ENCODE results near the gene CARMIL1. TPM values are rescaled to one million over a fixed set of nuclear protein-coding genes. Genes with fewer than 3 reads are reported as not detected.

The CARMIL1 gene
- total RNA-seq, 1 donor from 2014 or later = 19.1 TPM

DNA sequence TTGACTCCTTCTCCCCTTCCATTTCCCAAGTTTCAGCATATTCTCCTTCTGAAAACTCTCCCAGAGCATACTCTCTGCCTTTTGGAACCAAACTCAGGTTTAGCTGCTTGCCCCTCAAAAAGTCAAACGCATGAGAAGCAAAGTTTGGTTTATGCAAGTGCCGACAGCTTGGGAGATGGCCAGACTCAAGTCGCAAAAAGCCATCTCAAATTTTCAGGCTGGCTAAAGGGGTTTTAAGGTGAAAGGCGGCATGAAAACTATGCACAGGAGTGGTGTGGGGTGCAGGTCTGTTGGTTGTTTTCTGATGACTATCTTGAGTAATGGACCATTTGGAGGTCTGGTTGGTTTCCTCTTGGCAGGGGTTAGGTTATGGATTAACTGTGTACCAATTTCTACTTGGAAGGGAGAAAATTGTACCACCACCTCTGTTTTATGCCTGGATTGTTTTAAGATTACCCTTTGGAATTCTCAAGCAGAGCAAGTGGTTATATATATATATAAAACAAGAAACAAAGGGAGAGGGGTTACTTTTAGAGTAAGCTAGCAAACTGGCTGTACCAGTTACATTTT is 320.4 kb downstream of the CARMIL1 start:
- H3K27me3 Mint-ChIP-seq (ENCODE audit: low read depth, unreplicated experiment) = no peaks in the 10 kb centered on the region

DNA sequence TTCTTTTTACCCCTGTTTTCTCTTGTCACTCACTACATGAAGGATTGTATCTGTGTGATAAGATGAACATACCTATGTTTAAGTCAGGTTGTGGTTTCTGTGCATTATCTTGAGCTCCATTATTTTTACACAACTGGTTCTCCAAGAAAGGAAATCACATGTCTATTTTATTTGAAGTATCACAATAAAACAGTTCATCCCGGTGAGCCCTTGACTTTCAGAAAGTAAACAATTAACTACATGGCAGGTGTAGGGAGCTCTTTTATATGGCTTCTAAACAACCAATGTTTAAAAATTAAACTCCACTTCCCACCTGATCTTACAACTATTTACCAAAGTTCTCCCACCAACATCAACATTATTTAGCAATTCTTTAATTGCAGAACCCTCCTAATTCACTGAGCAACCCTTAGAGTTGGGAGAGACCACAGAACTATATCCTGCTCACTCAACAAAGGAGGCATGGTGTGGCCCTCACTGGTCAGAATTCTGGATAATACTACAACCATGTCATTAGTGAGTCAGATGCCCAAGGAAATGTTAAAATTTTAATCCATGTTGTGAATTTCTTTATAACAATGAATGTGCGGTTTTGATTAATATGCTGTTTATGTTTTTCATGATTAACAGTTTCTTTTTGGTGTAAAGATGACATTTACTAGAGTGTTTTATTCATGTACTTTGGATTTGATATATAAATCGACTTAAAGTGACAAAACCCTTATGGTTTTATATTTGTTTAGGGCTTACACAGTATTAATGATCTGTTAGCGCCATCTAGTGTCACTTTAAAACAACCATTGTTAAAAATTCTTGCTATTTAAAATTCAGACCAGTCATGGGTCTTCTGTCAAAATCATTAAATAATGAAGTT is 322.9 kb downstream of the CARMIL1 start:
- Mint-ChIP-seq H3K27me3 (ENCODE audit: low read depth, unreplicated experiment) (no peaks in the 10 kb centered on the region), H3K4me1 (ENCODE audit: low read depth, unreplicated experiment) (peaks cover 7% of the 10 kb centered on the region), H3K36me3 (ENCODE audit: low read depth, unreplicated experiment) (no peaks in the 10 kb centered on the region), H3K27ac (ENCODE audit: unreplicated experiment) (no peak overlapping the region), H3K9me3 (ENCODE audit: unreplicated experiment) (no peaks in the 10 kb centered on the region), H3K4me3 (ENCODE audit: unreplicated experiment) (no peak overlapping the region)
- no peak overlapping the region for H3K9ac ChIP-seq (ENCODE audit: low read length)
- H3K36me3 ChIP-seq (ENCODE audit: insufficient read depth, low read length) = no peaks in the 10 kb centered on the region
- H3K27me3 ChIP-seq (ENCODE audit: insufficient read depth, low read length) = no peaks in the 10 kb centered on the region
- H3K79me2 ChIP-seq (ENCODE audit: insufficient read depth, low read length) = no peaks in the 10 kb centered on the region
- no peaks in the 10 kb centered on the region for H4K20me1 ChIP-seq (ENCODE audit: insufficient read depth, low read length)
- H3K4me3 ChIP-seq (ENCODE audit: insufficient read depth, low read depth, low read length) = no peak overlapping the region
- H3K9me3 ChIP-seq (ENCODE audit: insufficient read depth, low read depth, low read length) = no peaks in the 10 kb centered on the region
- DNase-seq (ENCODE audit: low read depth) (peak; percentile 29), FAIRE-seq (peak; percentile 63)
- H2AFZ ChIP-seq (ENCODE audit: low read depth, low read length) = no peak overlapping the region
- H3K27ac ChIP-seq (ENCODE audit: low read depth, low read length) = no peak overlapping the region
- no peak overlapping the region for H3K4me2 ChIP-seq (ENCODE audit: low read length)
- no peaks in the 10 kb centered on the region for H3K4me1 ChIP-seq (ENCODE audit: insufficient read depth, low read length)
- TF ChIP-seq, protein P1, sequence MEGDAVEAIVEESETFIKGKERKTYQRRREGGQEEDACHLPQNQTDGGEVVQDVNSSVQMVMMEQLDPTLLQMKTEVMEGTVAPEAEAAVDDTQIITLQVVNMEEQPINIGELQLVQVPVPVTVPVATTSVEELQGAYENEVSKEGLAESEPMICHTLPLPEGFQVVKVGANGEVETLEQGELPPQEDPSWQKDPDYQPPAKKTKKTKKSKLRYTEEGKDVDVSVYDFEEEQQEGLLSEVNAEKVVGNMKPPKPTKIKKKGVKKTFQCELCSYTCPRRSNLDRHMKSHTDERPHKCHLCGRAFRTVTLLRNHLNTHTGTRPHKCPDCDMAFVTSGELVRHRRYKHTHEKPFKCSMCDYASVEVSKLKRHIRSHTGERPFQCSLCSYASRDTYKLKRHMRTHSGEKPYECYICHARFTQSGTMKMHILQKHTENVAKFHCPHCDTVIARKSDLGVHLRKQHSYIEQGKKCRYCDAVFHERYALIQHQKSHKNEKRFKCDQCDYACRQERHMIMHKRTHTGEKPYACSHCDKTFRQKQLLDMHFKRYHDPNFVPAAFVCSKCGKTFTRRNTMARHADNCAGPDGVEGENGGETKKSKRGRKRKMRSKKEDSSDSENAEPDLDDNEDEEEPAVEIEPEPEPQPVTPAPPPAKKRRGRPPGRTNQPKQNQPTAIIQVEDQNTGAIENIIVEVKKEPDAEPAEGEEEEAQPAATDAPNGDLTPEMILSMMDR (IDR thresholded peaks at IDR 0.05; ENCODE audit: insufficient read depth, low read depth, low read length) = peak; percentile 40
- no peak for TF ChIP-seq EZH2 (IDR thresholded peaks at IDR 0.05; ENCODE audit: insufficient read depth, low read length)

More for the DNA sequence above, 320.4 kb downstream of the CARMIL1 start:
- H3K4me1 Mint-ChIP-seq (ENCODE audit: low read depth, unreplicated experiment) = peaks cover 10% of the 10 kb centered on the region
- TF ChIP-seq, protein P1 (IDR thresholded peaks at IDR 0.05; ENCODE audit: insufficient read depth, low read depth, low read length) = no peak
- no peak for TF ChIP-seq EZH2 (IDR thresholded peaks at IDR 0.05; ENCODE audit: insufficient read depth, low read length)
- Histone ChIP-seq H3K4me2 (ENCODE audit: low read length) (no peak overlapping the region), H3K79me2 (ENCODE audit: insufficient read depth, low read length) (no peaks in the 10 kb centered on the region), H3K4me3 (ENCODE audit: insufficient read depth, low read depth, low read length) (no peak overlapping the region), H3K36me3 (ENCODE audit: insufficient read depth, low read length) (no peaks in the 10 kb centered on the region), H3K9me3 (ENCODE audit: insufficient read depth, low read depth, low read length) (no peaks in the 10 kb centered on the region), H3K9ac (ENCODE audit: low read length) (no peak overlapping the region), H3K27me3 (ENCODE audit: insufficient read depth, low read length) (no peaks in the 10 kb centered on the region), H3K27ac (ENCODE audit: low read depth, low read length) (no peak overlapping the region), H3K4me1 (ENCODE audit: insufficient read depth, low read length) (no peaks in the 10 kb centered on the region), H2AFZ (ENCODE audit: low read depth, low read length) (no peak overlapping the region), H4K20me1 (ENCODE audit: insufficient read depth, low read length) (no peaks in the 10 kb centered on the region)
- FAIRE-seq (no peak), DNase-seq (ENCODE audit: low read depth) (no peak)
- H3K4me3 Mint-ChIP-seq (ENCODE audit: unreplicated experiment) = no peak overlapping the region
- peaks cover 4% of the 10 kb centered on the region for H3K36me3 Mint-ChIP-seq (ENCODE audit: low read depth, unreplicated experiment)
- H3K9me3 Mint-ChIP-seq (ENCODE audit: unreplicated experiment) = no peaks in the 10 kb centered on the region
- H3K27ac Mint-ChIP-seq (ENCODE audit: unreplicated experiment) = no peak overlapping the region

DNA sequence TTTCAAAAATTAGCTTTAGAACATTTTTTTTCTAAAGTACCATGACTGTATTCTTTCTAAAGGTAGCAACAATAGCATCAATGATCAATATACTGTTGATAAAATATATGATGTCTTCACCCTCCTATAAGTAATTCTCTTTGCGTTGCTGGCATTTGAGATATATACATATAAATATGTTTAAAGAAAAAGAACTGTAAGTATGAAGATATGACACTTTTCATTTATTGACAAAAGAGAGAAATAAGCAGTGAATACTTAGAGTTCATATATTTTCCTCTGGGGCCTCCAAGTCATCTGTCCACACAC is 323.5 kb downstream of the CARMIL1 start:
- Histone ChIP-seq H3K27me3 (ENCODE audit: insufficient read depth, low read length) (no peaks in the 10 kb centered on the region), H3K27ac (ENCODE audit: low read depth, low read length) (no peak overlapping the region), H4K20me1 (ENCODE audit: insufficient read depth, low read length) (no peaks in the 10 kb centered on the region), H2AFZ (ENCODE audit: low read depth, low read length) (no peak overlapping the region), H3K4me2 (ENCODE audit: low read length) (no peak overlapping the region), H3K9ac (ENCODE audit: low read length) (no peak overlapping the region), H3K79me2 (ENCODE audit: insufficient read depth, low read length) (no peaks in the 10 kb centered on the region), H3K4me3 (ENCODE audit: insufficient read depth, low read depth, low read length) (no peak overlapping the region), H3K36me3 (ENCODE audit: insufficient read depth, low read length) (no peaks in the 10 kb centered on the region), H3K9me3 (ENCODE audit: insufficient read depth, low read depth, low read length) (no peaks in the 10 kb centered on the region), H3K4me1 (ENCODE audit: insufficient read depth, low read length) (no peaks in the 10 kb centered on the region)
- no peak for TF ChIP-seq EZH2 (IDR thresholded peaks at IDR 0.05; ENCODE audit: insufficient read depth, low read length)
- TF ChIP-seq, protein P1 (IDR thresholded peaks at IDR 0.05; ENCODE audit: insufficient read depth, low read depth, low read length) = no peak
- FAIRE-seq (no peak), DNase-seq (ENCODE audit: low read depth) (no peak)
- Mint-ChIP-seq H3K36me3 (ENCODE audit: low read depth, unreplicated experiment) (no peaks in the 10 kb centered on the region), H3K27me3 (ENCODE audit: low read depth, unreplicated experiment) (no peaks in the 10 kb centered on the region), H3K4me3 (ENCODE audit: unreplicated experiment) (no peak overlapping the region), H3K27ac (ENCODE audit: unreplicated experiment) (no peak overlapping the region), H3K9me3 (ENCODE audit: unreplicated experiment) (no peaks in the 10 kb centered on the region), H3K4me1 (ENCODE audit: low read depth, unreplicated experiment) (peaks cover 3% of the 10 kb centered on the region)

All from astrocyte (in vitro differentiated cells and primary cell).